GM18517 (cell line): Measurements from ENCODE around the gene AK1.
"Not testable (repeated sequence)": the region's sequence is repeated elsewhere in the genome, so short reads cannot be mapped to it uniquely, and the experiment has no call there.

Experiments used
- ATAC-seq: cut with Tn5 transposase; IDR thresholded peaks from one replicate; pipeline ENCODE4 v1.9.1; 2021; ENCODE audit warnings: mild to moderate bottlenecking, moderate library complexity; ENCODE audit not compliant: unreplicated experiment

The AK1 gene

GRCh38 chr9:127852829-127853228, 24.6 kb downstream of the AK1 start:
- no peak for ATAC-seq

DNA sequence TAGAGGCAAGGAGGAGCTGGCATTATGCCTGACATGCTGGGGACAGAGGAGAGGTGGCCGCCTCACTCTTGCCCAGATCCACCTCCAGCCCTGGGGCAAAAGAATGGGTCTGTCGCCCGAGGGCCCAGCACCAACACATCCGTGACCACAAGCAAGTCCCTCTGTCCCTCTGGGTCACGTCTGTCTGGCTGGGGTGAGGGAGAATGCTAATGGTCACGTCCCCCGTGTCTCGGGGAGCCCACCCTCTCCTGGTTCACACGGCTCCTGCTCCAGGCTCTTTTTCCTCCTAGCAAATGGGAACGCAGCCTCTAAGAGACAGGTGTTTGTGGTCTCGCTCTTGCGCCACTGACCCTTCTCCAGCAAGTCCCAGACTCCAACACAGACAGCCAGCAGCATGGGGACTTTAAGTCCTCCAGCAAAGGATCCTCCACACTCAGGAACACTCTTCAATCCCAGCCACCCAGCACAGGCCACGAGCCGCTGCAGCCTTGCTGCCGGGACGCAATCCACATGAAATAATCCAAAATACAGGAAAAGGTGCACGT, 27.1 kb downstream of the AK1 start:
- no peak for ATAC-seq

DNA sequence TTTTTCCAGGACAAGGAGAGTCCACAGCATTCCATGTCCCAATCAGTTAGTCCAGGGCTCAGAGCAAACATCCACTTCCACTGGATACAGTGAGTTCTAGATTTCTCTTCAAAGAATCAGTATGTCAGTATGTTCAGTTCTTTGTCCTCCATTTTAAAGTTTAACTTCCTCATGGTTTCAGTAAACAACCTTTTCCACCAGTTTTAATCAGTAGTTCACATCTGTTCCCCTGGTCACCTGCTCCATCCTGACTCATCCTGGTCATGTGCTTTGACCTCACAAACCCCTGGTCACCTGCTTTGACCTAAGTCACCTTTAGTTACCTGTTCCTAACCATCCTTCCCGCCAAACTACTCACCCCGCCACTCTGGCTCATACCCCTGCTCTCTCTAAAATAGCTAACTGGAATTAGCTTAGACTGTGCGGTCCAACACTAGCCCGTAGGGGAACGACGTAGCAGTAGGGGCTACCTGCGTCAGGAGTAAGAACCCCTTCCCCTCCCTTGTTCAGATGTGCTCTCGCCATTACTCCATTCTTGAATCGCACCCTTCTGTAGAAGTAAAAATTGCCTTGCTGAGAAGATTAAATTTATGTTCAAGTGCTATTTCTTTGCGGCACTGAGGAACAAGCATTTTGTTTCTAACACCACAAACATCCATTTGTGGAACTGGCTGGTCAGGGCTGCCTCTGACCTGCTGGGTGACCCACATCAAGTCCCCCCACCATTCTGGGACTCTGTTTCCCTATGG, 28.5 kb downstream of the AK1 start:
- no peak for ATAC-seq

DNA sequence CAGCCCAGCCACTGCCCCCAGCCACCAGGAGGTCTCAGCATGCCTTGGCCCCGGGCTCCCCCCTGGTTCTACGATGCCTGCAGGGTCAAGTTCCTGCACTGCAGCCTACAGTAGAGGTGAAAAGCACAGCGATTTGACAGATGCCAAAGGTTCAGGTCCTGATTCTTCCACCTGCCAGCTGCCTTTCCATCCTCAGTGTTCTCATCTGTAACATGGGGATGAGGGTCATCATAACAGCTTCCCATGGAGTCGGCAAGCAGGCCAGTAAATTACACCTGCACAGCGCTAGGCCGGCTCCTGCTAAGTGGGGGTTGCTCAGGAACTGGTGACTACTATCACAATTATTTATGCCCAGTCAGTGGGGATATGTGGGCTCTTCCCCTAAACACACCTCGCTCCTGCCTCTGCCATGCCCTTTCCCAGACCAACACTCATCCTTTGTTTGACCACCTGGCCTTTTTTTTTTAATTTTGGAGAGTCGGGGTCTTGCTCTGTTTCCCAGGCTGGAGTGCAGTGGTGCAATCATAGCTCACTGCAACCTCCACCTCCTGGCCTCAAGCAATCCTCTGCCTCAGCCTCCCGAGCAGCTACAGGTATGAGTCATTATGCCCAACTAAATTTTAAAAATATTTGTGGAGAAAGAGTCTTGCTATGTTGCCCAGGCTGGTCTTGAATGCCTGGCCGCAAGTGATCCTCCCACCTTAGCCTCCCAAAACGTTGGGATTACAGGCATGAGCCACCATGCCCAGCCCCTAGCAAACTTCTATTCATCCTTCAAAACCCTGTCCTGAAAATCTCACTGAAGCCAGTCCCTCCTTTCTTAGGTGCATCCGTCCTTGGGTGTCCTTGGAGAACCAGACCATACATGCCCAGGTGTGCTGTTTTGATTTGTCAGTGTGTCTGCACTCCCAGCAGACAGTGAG, 29.4 kb downstream of the AK1 start:
- no peak for ATAC-seq

- ATAC-seq = no peak
These were observed 30.3 kb downstream of the AK1 start for GRCh38 chr9:127847178-127847510.

DNA sequence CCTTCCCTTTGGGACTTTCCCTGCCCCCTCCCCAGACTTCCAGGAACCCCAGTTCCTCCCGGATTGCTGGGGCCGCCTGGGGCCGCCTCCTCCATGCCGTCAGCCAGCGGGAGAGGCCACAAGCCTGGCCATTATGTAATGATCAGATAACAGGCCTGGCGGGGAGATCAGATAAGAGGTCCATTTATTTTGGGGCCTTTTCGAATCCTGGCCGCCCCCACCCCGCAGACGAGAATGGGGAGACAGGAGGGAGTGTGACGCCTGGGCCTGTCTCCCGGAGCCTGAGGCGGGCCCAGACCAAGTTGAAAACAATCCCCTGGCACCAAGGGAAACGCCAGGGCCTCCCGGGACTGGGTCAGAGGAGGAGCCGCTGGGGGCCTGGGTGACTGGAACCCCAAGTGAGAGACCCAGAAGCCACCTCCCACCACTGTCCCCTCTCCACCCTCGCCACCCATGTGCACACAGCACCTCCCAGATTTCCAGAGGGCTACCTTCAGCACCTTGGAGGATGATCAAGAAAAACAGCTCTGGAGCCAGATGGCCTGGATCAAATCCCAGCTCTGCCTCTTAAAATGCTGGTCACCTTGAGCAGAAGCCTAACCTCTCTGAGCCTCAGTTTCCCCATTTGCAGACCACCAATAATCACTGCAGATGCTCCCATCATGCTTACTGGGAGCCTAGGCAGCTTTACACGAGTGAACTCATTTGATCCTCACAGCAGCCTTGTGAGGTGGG, 30.9 kb downstream of the AK1 start:
- ATAC-seq = no peak

- ATAC-seq = not testable (repeated sequence)
These were observed 31.9 kb downstream of the AK1 start for GRCh38 chr9:127845619-127846018.

- ATAC-seq = no peak
These were observed 32.6 kb downstream of the AK1 start for GRCh38 chr9:127844821-127845359.

GRCh38 chr9:127841087-127841835, 36.2 kb downstream of the AK1 start:
- no peak for ATAC-seq

DNA sequence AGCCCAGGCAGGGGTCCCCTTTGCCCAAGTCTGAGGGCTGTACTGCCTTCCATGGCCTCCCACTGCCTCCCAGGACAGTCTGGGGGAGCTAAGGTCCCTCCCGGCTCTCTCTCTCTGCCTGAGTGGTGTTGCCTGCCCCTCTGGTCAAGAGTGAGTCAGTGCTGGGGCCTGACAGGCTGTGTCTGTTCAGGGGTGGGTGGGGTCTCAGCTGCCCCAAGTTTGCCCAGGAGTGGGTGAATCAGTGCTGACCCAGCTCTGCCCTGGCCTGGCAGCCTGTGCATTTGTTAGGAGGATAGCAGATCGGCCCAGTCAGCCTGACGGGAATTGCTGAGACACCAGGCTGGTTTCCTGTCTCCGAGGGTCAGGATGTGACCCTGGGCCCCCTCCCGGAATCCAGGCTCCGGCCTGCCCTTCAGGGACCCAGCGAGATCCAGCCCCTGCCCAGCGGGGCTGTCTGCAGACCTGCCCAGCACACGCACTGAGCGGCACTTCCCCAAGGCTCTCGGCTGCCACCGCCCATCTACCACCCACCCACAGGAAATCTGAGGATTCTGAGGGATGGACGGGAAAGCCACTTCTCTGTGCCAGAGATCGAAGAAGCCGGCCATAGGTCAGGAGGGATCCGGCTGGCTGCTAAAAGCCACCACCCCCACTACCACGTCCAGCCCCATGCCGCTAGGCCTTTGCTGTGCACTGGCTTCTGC, 38.9 kb downstream of the AK1 start:
- ATAC-seq = no peak

- no peak for ATAC-seq
These were observed 40.1 kb downstream of the AK1 start for GRCh38 chr9:127837346-127837745.

DNA sequence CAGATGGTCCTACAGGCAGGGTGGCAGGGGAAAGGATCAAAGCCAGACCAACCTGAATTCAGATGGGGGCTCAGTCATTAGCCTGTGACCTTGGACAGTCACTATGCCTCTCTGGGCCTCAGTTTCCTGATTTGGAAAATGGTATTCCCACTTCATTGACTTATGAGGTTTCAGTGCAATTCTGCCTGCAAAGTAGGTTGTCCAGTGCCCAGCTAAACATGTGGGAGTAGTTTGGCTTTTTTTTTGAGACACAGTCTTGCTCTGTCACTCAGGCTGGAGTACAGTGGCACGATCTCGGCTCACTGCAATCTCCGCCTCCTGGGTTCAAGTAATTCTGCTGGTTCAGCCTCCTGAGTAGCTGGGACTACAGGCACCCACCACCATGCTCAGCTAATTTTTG, 40.9 kb downstream of the AK1 start:
- ATAC-seq = not testable (repeated sequence)

GRCh38 chr9:127835991-127836516, 41.4 kb downstream of the AK1 start:
- no peak for ATAC-seq

GRCh38 chr9:127833555-127833954, 43.9 kb downstream of the AK1 start:
- ATAC-seq = no peak

DNA sequence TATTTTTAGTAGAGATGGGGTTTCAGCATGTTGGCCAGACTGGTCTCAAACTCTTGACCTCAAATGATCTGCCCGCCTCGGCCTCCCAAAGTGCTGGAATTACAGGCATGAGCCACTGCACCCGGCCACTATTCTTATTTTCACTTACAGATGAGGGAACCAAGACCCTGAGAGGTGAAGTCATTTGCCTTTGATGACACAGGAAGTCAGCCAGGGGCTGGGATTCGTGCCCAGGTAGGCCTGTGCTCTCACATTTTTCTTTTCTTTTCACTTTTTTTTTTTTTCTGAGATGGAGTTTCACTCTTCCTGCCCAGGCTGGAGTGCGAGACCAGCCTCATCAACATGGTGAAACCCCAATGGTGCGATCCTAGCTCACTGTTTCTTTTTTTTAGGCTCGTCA, 45.2 kb downstream of the AK1 start:
- no peak for ATAC-seq

DNA sequence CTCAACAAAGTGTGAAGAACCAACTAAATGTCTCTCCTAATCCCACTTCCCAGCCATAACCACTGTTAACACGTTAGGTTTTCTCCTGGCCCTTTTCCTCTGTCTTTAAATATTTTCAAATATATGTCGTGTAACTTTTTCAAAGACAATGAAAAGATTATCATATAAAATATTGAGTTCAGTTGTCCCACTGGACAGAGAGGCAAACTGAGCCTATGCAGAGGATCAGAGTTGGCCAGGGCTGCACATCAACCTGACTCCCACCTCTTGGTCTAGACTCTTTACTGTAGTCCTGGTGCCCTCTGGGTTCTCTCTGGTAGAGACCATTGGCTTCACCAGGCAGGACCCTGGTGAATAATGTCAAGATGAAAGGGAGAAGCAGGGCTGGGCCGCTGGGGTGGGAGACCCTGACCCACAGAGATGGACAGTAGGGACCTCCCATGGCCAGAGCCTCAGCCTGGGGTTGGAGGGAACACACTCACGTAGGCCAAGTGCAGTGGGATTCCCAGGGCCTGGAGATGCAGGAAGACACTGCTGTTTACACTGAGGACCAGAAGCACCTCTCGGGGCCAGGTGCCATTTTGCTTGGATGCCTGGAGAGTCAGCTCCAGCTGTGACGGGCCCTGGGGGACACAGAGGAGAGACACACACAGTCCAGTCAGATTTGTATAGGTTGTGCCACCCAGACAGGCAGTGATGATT, 48.1 kb downstream of the AK1 start:
- ATAC-seq = no peak

DNA sequence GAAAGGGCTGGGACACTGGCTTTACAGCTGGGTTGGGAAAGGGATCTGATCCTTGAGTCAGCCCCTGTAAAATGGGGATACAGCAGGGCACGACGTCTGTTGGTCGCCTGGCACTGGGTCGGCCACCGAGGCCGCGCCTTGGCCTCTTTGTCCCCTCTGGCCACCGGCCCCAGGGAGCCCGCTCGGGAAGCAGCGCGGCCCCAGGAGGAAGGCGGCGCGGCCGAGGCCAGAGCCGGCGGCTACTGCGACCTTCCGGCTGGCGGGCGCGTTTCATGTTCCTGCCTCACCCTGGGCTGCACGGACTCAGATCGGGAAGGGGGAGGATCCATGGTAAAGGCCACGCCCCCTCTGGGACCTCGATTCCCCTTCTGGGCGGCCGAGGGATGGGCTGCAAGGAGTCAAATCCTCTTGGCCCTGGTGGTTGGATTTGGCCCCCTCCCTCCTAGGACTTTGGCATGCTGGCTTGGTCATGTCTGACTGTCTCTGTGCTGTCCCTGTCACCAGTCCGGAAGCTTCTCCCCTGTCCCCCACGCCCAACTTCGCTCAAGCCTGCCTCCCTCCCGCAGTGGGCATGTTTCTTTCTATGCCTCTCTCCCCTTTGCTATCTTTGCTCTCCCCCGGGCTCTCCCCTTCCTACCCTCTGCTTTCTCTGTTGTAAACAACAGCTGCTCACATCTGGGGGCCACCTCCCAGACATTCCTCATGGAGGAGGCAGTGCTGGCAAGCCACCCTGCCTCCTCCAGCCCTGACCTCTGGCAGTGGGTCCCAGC, 49.0 kb downstream of the AK1 start:
- no peak for ATAC-seq
